ENCODE data around the gene DR1. TPM values are rescaled to one million over a fixed set of nuclear protein-coding genes. Genes with fewer than 3 reads are reported as not detected.

The DR1 gene
- 10 to 100 TPM; 19.5 to 83.1 (median 46.1) TPM for total RNA-seq

DNA sequence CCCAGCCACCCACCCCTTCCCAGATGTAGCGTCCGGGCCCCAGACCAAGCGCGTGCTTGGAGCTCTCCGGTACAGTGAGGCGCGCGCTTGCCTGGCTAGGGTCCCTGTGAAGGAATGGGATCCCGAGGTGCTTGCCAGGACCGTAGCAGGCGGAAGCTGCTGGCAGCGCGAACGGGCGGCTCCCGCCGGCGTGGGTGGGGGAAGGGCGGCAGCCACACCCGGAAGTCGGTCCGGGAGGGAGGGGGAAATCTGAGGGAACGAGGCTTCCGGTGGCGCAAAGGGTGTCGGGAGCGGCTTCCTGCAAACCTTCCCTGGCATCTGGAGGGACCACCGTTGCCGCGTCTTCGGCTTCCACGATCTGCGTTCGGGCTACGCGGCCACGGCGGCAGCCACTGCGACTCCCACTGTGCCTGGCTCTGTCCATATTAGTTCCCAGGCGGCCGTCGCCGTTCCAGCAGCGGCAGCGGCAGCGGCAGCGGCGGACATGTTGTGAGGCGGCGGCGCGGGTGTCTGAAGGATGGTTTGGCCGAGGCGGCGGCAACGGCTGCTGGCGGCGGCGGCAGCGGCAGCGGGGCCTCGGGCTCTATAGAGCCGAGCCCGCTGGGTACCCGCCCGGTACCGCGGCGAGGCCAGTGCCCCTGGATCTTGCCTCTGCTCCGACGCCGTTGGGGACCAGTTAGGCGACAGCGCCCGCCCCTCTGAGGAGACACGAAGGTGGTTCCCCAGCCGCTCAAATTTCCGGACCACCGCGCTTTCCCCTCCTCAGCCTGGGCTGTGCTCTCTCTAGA, at the start of gene DR1:
TSS of gene DR1 (plus strand) at position 275 of the 788 bp plus-strand sequence. CDS start 739 bp downstream, outside the sequence.
- Histone ChIP-seq H3K36me3 (no peaks in the 10 kb centered on the region), H3K27ac (peak within 1 kb of the TSS; percentile 90 to 91), H3K4me3 (peak within 1 kb of the TSS; percentile 64), H3K9me3 (no peaks in the 10 kb centered on the region), H3K4me1 (no peaks in the 10 kb centered on the region), H3K27me3 (no peaks in the 10 kb centered on the region)
- intact Hi-C loops (cut with DNase I; ENCODE audit: low total_unique reads): no loop called here
- peak; percentile 68 to 87 for TF ChIP-seq POLR2A (IDR thresholded peaks at IDR 0.05)
- TF ChIP-seq, protein P1, sequence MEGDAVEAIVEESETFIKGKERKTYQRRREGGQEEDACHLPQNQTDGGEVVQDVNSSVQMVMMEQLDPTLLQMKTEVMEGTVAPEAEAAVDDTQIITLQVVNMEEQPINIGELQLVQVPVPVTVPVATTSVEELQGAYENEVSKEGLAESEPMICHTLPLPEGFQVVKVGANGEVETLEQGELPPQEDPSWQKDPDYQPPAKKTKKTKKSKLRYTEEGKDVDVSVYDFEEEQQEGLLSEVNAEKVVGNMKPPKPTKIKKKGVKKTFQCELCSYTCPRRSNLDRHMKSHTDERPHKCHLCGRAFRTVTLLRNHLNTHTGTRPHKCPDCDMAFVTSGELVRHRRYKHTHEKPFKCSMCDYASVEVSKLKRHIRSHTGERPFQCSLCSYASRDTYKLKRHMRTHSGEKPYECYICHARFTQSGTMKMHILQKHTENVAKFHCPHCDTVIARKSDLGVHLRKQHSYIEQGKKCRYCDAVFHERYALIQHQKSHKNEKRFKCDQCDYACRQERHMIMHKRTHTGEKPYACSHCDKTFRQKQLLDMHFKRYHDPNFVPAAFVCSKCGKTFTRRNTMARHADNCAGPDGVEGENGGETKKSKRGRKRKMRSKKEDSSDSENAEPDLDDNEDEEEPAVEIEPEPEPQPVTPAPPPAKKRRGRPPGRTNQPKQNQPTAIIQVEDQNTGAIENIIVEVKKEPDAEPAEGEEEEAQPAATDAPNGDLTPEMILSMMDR (IDR thresholded peaks at IDR 0.05): peak in 1 of 4 experiments; percentile 10
- DNase-seq: peak; percentile 91 to 94

DNA sequence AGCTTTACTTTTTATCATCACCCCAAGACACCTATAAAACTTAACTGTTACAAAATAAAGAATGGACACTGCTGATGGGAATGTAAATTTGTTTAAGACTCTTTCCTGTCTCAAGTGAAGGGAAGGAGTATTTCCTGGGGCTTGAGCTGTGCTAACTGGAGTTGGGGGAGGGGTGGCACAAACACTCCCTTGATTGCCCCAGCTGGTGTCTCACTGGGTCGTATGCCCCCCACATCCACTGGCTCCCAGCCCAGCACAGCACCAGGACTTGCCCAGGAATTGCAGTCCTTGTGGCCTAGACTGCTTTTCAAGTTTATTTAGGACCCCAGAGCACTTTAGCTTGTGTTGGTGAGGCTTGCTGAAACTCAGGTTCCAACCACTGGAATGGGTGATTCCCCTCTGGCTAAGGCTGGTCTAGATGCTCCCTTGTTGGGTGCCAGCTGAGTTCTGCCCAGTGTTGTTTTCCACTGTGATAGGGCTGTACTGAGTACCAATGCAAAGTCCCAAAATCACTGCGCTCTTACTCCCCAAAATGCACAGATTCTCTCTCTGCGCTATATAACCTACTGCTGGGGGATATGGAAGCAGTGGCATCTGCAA, 49.1 kb upstream of the DR1 start:
- DNase-seq: no peak

DNA sequence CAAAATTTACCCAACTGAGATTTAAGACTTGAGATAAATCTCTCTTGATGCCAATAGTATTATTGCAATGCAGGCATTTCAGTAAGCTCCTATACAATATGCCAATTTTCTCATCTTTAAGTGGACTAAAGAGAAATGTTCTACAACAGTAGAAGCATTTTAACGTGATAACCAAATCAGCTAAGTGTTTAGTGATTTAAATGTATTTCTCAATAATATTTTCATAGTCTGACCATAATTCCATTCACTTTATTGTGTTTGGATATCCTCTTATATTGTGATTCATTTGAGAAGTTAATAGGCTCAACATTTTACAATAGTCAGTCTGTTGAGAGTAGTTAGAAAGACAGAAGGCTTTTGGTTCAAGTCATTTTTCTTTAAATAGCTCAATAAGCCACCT, 44.6 kb upstream of the DR1 start:
- intact Hi-C loops (cut with DNase I; ENCODE audit: low total_unique reads): no loop called here
- Histone ChIP-seq H3K27me3 (no peaks in the 10 kb centered on the region), H3K4me3 (no peak overlapping the region), H3K4me1 (no peaks in the 10 kb centered on the region), H3K36me3 (no peaks in the 10 kb centered on the region), H3K9me3 (no peaks in the 10 kb centered on the region), H3K27ac (no peak overlapping the region)
- no peak for DNase-seq
- TF ChIP-seq, protein P1 (IDR thresholded peaks at IDR 0.05): no peak
- no peak for TF ChIP-seq POLR2A (IDR thresholded peaks at IDR 0.05)

More for the DNA sequence above, 49.1 kb upstream of the DR1 start:
- Histone ChIP-seq H3K27me3 (no peaks in the 10 kb centered on the region), H3K27ac (no peak overlapping the region), H3K9me3 (no peaks in the 10 kb centered on the region), H3K4me1 (no peaks in the 10 kb centered on the region), H3K36me3 (no peaks in the 10 kb centered on the region), H3K4me3 (no peak overlapping the region)
- intact Hi-C loops (cut with DNase I; ENCODE audit: low total_unique reads): no loop called here
- TF ChIP-seq, protein P1 (IDR thresholded peaks at IDR 0.05): no peak
- no peak for TF ChIP-seq POLR2A (IDR thresholded peaks at IDR 0.05)

DNA sequence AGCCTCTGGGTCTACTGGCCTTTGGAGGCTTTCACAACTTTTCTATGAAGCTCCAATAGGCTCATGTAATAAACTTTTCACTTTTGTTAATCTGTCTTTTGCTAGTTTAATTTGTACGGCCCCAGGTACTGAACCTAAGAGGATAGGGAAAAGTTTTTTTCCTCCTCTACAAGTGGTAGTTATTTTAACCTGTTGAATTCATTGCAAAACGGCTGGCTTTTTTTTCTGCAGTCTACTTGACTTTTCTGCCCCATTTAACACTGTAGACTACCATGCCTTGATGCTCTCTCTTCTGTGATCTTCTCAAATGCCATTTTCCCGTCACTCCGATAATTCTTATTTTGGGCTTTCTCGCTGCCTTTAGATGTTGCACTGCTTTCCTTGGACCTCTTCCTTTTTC, 43.6 kb upstream of the DR1 start:
- Histone ChIP-seq H3K9me3 (no peaks in the 10 kb centered on the region), H3K4me1 (no peaks in the 10 kb centered on the region), H3K27ac (no peak overlapping the region), H3K4me3 (no peak overlapping the region), H3K36me3 (no peaks in the 10 kb centered on the region), H3K27me3 (no peaks in the 10 kb centered on the region)
- intact Hi-C loops (cut with DNase I; ENCODE audit: low total_unique reads): no loop called here
- no peak for DNase-seq
- TF ChIP-seq, protein P1 (IDR thresholded peaks at IDR 0.05): no peak
- TF ChIP-seq POLR2A (IDR thresholded peaks at IDR 0.05): no peak

DNA sequence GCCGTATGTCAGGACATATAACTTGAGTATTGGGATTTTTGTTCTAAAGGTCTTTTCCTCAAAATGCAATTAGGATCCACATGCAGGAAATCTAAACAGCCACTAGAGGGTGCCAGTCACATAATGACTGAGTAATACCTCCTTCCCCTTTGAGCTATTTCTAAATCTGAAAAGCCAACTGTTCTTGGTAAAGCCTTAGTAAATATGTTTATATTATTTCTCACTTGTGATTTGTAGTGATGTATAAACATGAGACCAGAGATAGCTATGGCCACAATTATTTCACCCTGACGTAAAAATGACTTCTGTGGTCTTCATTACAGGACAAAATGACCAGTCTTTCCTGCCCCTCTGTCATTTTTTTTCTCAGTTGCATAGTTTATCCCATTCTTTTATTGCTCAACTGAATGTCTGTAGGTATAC, 41.0 kb upstream of the DR1 start:
- Histone ChIP-seq H3K27ac (no peak overlapping the region), H3K4me3 (no peak overlapping the region), H3K4me1 (no peaks in the 10 kb centered on the region), H3K36me3 (no peaks in the 10 kb centered on the region), H3K9me3 (no peaks in the 10 kb centered on the region), H3K27me3 (no peaks in the 10 kb centered on the region)
- TF ChIP-seq POLR2A (IDR thresholded peaks at IDR 0.05): no peak
- TF ChIP-seq, protein P1 (IDR thresholded peaks at IDR 0.05): peak; percentile 77 to 86 (median 80)
- DNase-seq: peak in 1 of 2 donors; percentile 52
- intact Hi-C loops (cut with DNase I; ENCODE audit: low total_unique reads): no loop called here
